A549 (cell line): ENCODE results near the gene EFNA5. TPM values are rescaled to one million over a fixed set of nuclear protein-coding genes. Genes with fewer than 3 reads are reported as not detected.

Source experiments
- ATAC-seq, 2 experiments: fragments of 200-7000 bp in 1 of 2; fragments of >200 bp in 1 of 2; cut with Nextera tagmentation in 1 of 2; cut with Tn5 transposase in 1 of 2; 3 replicates each; pipeline versions ENCODE4 v1.8.0 to v1.9.1; 2018 to 2020; ENCODE audit warnings: mild to moderate bottlenecking in 1 of 2, moderate library complexity in 1 of 2
- CTCF ChIA-PET: fragments of 300-600 bp; sonication (Branson Sonifier 250); formaldehyde crosslinking; extraction: SDS; loops from one replicate; lab custom pipeline; 2021; ENCODE audit warnings: antibody characterized with exemption, inconsistent platforms; lab: Yijun Ruan, JAX
- POLR2A ChIA-PET: fragments of 350-600 bp; formaldehyde crosslinking; extraction: SDS; loops from one replicate; lab custom pipeline; 2021; ENCODE audit warnings: antibody characterized with exemption, inconsistent platforms; lab: Yijun Ruan, JAX
- DNase-seq, 2 experiments: peaks; one replicate each; pipeline versions ENCODE4 v3.0.0 to v3.0.0-alpha.2; 2011 to 2016; ENCODE audit warnings: low read depth in 1 of 2, low spot score in 1 of 2
- FAIRE-seq: peaks from 2 replicates; lab custom pipeline; 2011; peaks lifted over from hg19 to GRCh38; lab: Jason Lieb, UNC
- H3K27ac ChIP-seq, 2 experiments: fragments of >200 bp; sonication (Bioruptor Twin); formaldehyde crosslinking; 3 replicates each; pipeline ENCODE4 v1.5.1; 2016 to 2017
- H3K4me1 ChIP-seq: fragments of >200 bp; sonication (Bioruptor Twin); formaldehyde crosslinking; 3 replicates; pipeline ENCODE4 v1.6.1; 2016
- H3K4me2 ChIP-seq: fragments of >200 bp; sonication (Bioruptor Twin); formaldehyde crosslinking; 3 replicates; pipeline ENCODE4 v1.6.1; 2016
- H3K4me3 ChIP-seq: fragments of >200 bp; sonication (Bioruptor Twin); formaldehyde crosslinking; 3 replicates; pipeline ENCODE4 v1.5.1; 2016
- H3K9me3 ChIP-seq: fragments of >200 bp; sonication (Bioruptor Twin); formaldehyde crosslinking; 3 replicates; pipeline ENCODE4 v1.6.1; 2016
- BHLHE40 ChIP-seq: IDR thresholded peaks from 2 replicates; pipeline ENCODE4 v1.6.1; 2012; ENCODE audit warnings: low read depth, low read length, inconsistent platforms
- CBX8 ChIP-seq: fragments of 200-600 bp; sonication (generic); IDR thresholded peaks from 2 replicates; pipeline ENCODE4 v1.6.1; 2016
- CEBPB ChIP-seq, 2 experiments: fragments of >200 bp in 1 of 2; sonication (Bioruptor Twin) in 1 of 2; formaldehyde crosslinking in 1 of 2; IDR thresholded peaks; 2 replicates each; pipeline ENCODE4 v1.6.1; 2012 to 2016
- EHF ChIP-seq: fragments of 250-450 bp; sonication (Bioruptor Pico); IDR thresholded peaks from 2 replicates; pipeline ENCODE4 v1.5.0; 2020; ENCODE audit warnings: mild to moderate bottlenecking
- FOSB ChIP-seq: fragments of 250-450 bp; sonication (Bioruptor Pico); IDR thresholded peaks from 2 replicates; pipeline ENCODE4 v1.5.0; 2020; ENCODE audit warnings: mild to moderate bottlenecking, moderate library complexity
- GATA3 ChIP-seq: IDR thresholded peaks from 2 replicates; pipeline ENCODE4 v1.6.1; 2012; ENCODE audit warnings: borderline replicate concordance
- HEYL ChIP-seq: fragments of 250-450 bp; sonication (Bioruptor Pico); IDR thresholded peaks from 2 replicates; pipeline ENCODE4 v1.8.0; 2021; ENCODE audit warnings: mild to moderate bottlenecking, moderate library complexity
- HOXB13 ChIP-seq: fragments of 250-450 bp; sonication (Bioruptor Pico); IDR thresholded peaks from 2 replicates; pipeline ENCODE4 v1.5.0; 2020; ENCODE audit warnings: low read depth, mild to moderate bottlenecking, moderate library complexity
- JUNB ChIP-seq: fragments of >200 bp; sonication (Bioruptor Twin); formaldehyde crosslinking; IDR thresholded peaks from 2 replicates; pipeline ENCODE4 v1.6.1; 2016
- MAFK ChIP-seq: fragments of 450-650 bp; IDR thresholded peaks from 2 replicates; pipeline ENCODE4 v1.6.1; 2014; ENCODE audit not compliant: partially characterized antibody
- NFE2L2 ChIP-seq: fragments of 150-350 bp; conservative IDR thresholded peaks from 2 replicates; pipeline ENCODE4 v1.6.1; 2014; ENCODE audit warnings: low read length
- NPAS2 ChIP-seq: fragments of 250-450 bp; sonication (Bioruptor Pico); IDR thresholded peaks from 2 replicates; pipeline ENCODE4 v1.8.0; 2022; ENCODE audit warnings: mild to moderate bottlenecking, moderate library complexity, borderline replicate concordance
- POLR2AphosphoS2 ChIP-seq: conservative IDR thresholded peaks from 2 replicates; pipeline ENCODE4 v1.6.1; 2012; ENCODE audit warnings: low read length, improper control_type of control experiment, inconsistent platforms
- TP53 ChIP-seq: fragments of 250-450 bp; sonication (Bioruptor Pico); IDR thresholded peaks from 2 replicates; pipeline ENCODE4 v1.5.0; 2021; ENCODE audit warnings: mild to moderate bottlenecking, moderate library complexity
- ZC3H11A ChIP-seq: fragments of 450-650 bp; IDR thresholded peaks from 2 replicates; pipeline ENCODE4 v1.6.1; 2014; ENCODE audit warnings: antibody characterized with exemption, mild to moderate bottlenecking
- ZSCAN20 ChIP-seq: fragments of 250-450 bp; sonication (Bioruptor Pico); IDR thresholded peaks from 2 replicates; pipeline ENCODE4 v1.8.0; 2022; ENCODE audit warnings: mild to moderate bottlenecking, moderate library complexity
- WGBS: methylation state at CpG from one replicate; pipeline ENCODE4 v1.1.6; 2017; ENCODE audit errors: missing lambda C conversion rate; 5-methylcytosine and 5-hydroxymethylcytosine counted together
- polyA plus RNA-seq, 4 experiments: library from polyadenylated mRNA; depleted of rRNA in 3 of 4; stranded (reverse); fragments of >200 nt; fragmentation: RNase III in 1 of 4; extraction: RNeasy Plus Mini Kit Qiagen cat#74134 plus additional on column Dnase treatment in 1 of 4; gene quantifications; 2 replicates in 3 of 4; 3 replicates in 1 of 4; pipeline ENCODE4 v1.2.3, GENCODE V29; 2011 to 2017
- TF ChIP-seq, protein P1 (sequence below): IDR thresholded peaks from 2 replicates; pipeline ENCODE4 v1.6.1; 2012
- TF ChIP-seq, protein P2 (sequence below): fragments of >200 bp; sonication (Bioruptor Twin); formaldehyde crosslinking; IDR thresholded peaks from 2 replicates; pipeline ENCODE4 v1.6.1; 2016
- TF ChIP-seq, protein P3 (sequence below): fragments of >200 bp; sonication (Bioruptor Twin); formaldehyde crosslinking; IDR thresholded peaks from 3 replicates; pipeline ENCODE4 v1.6.1; 2016

The EFNA5 gene
- polyA plus RNA-seq, 2 of the 4 experiments (the other 2 are of a cell fraction): 8.5 to 20.7 TPM

DNA sequence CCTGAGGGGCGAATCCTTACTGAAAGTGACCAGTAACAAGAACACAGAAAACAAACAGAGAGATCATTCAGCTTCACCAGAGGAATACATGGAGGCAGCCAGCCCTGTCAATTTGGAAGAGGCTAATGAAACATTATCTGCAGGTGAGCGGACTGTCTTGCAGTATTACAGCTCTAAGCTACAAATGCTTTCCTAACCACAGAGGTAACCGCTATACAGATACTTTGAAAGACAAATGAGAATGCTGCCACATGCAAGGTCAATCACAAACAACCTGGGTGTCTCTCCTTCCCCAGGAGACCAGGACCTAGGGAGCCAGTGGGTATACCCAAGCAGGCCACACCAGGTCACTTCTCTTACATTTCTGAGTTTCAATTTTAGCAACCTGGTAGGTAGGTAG lies 30.2 kb downstream of the EFNA5 start:
- no peak overlapping the region for H3K4me2 ChIP-seq
- 95% methylated on average over 3 of the region's 3 CpGs for WGBS

DNA sequence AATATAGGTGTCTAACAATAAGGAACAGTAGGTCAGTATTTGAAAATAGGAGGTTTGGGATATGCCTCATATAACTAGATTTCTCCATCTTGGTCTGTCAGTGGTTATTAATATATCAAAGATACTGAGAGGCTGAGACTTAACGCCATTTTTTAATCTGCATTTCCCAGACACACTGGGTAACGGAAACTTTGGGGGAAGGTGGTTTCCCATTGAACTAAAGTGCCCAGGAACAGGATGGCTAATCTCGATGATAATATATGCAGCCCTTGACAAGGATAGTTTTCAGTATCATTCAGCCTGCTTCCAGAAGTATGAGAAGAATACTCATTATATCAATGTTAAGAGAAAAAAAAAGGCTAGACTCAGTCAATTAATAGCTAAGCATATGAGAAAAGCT lies 30.7 kb downstream of the EFNA5 start:
- ChIA-PET CTCF (no interaction called here), POLR2A (no interaction called here)
- Histone ChIP-seq H3K9me3 (no peaks in the 10 kb centered on the region), H3K4me3 (no peak overlapping the region), H3K27ac (no peak overlapping the region), H3K4me2 (no peak overlapping the region), H3K4me1 (no peaks in the 10 kb centered on the region)
- 89% methylated on average over 3 of the region's 3 CpGs for WGBS
- TF ChIP-seq, protein P1, sequence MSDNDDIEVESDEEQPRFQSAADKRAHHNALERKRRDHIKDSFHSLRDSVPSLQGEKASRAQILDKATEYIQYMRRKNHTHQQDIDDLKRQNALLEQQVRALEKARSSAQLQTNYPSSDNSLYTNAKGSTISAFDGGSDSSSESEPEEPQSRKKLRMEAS: no peak
- TF ChIP-seq CEBPB (IDR thresholded peaks at IDR 0.05): no peak
- ATAC-seq: no peak
- DNase-seq: no peak
- no peak for FAIRE-seq

More for the DNA sequence above, 30.2 kb downstream of the EFNA5 start:
- Histone ChIP-seq H3K4me1 (no peaks in the 10 kb centered on the region), H3K9me3 (no peaks in the 10 kb centered on the region), H3K27ac (no peak overlapping the region), H3K4me3 (no peak overlapping the region)
- ATAC-seq: peak in 1 of 2 experiments; percentile 45; a peak in 3 of 6 replicates
- no peak for DNase-seq
- no peak for TF ChIP-seq HOXB13 (CRISPR knock-in tag)
- TF ChIP-seq, protein P2, sequence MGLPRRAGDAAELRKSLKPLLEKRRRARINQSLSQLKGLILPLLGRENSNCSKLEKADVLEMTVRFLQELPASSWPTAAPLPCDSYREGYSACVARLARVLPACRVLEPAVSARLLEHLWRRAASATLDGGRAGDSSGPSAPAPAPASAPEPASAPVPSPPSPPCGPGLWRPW: no peak
- TF ChIP-seq HEYL (CRISPR knock-in tag): no peak
- TF ChIP-seq TP53 (CRISPR knock-in tag): no peak
- TF ChIP-seq NFE2L2: no peak
- TF ChIP-seq CBX8: no peak
- TF ChIP-seq MAFK: no peak
- TF ChIP-seq NPAS2 (CRISPR knock-in tag): no peak
- TF ChIP-seq GATA3: no peak
- FAIRE-seq: no peak
- POLR2A ChIA-PET: no interaction called here
- CTCF ChIA-PET: no interaction called here

DNA sequence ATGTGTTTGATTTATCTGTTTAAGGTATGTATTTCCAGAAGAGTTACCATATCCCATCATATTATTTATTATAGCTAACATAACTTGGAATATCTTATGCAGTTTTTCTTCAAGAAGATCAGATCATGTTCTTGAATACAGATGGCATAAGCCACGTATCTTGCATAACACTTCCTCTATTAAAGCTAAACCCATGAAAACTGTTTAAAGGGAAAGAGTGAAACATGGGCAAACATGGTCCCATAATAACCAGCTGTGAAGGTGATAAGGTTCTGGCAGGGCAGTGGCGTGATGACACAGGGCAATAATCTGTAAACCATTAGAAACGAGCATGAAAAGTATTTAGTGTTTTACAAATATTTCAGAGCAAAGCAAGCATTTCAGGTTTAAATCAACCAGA lies 34.2 kb downstream of the EFNA5 start:
- WGBS: 84% methylated on average over 3 of the region's 3 CpGs
- no peak overlapping the region for H3K27ac ChIP-seq
- FAIRE-seq (no peak), DNase-seq (no peak), ATAC-seq (no peak)
- TF ChIP-seq EHF (CRISPR knock-in tag) (no peak), CEBPB (IDR thresholded peaks at IDR 0.05) (0 out of 4 replicates have a peak, but pooled peaks of 1 of the 2 experiments have one; percentile 7)
- H3K4me3 ChIP-seq: no peak overlapping the region
- H3K4me1 ChIP-seq: peaks cover 7% of the 10 kb centered on the region; the same call in 2 of the 3 replicates
- H3K4me2 ChIP-seq: no peak overlapping the region
- ChIA-PET POLR2A (no interaction called here), CTCF (interaction anchor here (0.6 to 1.5 kb wide), 2 partner anchors 27 to 33 kb away, joined by 3 to 4 read pairs; no protein-coding TSS in a partner anchor)
- H3K9me3 ChIP-seq: no peaks in the 10 kb centered on the region

DNA sequence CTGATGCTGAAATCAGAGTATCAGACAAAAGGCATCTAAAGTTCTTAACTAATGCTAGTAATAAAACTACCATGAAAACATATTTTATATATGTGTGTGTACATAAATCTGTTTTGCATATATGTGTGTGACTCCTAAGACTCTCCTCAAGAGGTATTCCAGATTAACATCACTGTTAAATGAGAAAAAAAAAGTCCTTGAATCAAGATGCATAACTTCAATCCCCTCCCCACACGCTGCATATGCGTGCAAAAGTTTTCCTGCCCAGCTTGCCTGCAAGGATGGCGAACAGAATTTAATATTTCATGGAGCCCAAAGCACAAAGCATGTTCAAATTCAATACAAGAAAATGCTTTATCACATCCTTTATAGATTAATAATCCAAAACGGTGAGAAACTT lies 34.7 kb downstream of the EFNA5 start:
- no peak overlapping the region for H3K27ac ChIP-seq
- no peak for FAIRE-seq
- no peak for ATAC-seq
- no peak overlapping the region for H3K4me3 ChIP-seq
- H3K9me3 ChIP-seq: no peaks in the 10 kb centered on the region
- H3K4me2 ChIP-seq: no peak overlapping the region
- DNase-seq: no peak
- peaks cover 7% of the 10 kb centered on the region; the same call in 2 of the 3 replicates for H3K4me1 ChIP-seq
- TF ChIP-seq, protein P2: no peak
- TF ChIP-seq GATA3 (no peak), ZSCAN20 (no peak), FOSB (no peak), JUNB (no peak), POLR2AphosphoS2 (no peak), BHLHE40 (no peak), ZC3H11A (no peak), EHF (CRISPR knock-in tag) (no peak)
- TF ChIP-seq, protein P3, sequence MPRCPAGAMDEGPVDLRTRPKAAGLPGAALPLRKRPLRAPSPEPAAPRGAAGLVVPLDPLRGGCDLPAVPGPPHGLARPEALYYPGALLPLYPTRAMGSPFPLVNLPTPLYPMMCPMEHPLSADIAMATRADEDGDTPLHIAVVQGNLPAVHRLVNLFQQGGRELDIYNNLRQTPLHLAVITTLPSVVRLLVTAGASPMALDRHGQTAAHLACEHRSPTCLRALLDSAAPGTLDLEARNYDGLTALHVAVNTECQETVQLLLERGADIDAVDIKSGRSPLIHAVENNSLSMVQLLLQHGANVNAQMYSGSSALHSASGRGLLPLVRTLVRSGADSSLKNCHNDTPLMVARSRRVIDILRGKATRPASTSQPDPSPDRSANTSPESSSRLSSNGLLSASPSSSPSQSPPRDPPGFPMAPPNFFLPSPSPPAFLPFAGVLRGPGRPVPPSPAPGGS: no peak
- ChIA-PET POLR2A (no interaction called here), CTCF (interaction anchor here (1.5 kb wide), 1 partner anchor 27 kb away, joined by 3 read pairs; no protein-coding TSS in a partner anchor)
- 87% methylated on average over 4 of the region's 4 CpGs for WGBS
